GM19438 (cell line): Measurements from ENCODE around the gene TMEM161B.
"Not testable (repeated sequence)": the region's sequence is repeated elsewhere in the genome, so short reads cannot be mapped to it uniquely, and the experiment has no call there.

Experiments used
- ATAC-seq: cut with Tn5 transposase; IDR thresholded peaks from one replicate; pipeline ENCODE4 v1.9.1; 2021; ENCODE audit warnings: low read depth; ENCODE audit not compliant: unreplicated experiment

Gene TMEM161B

DNA sequence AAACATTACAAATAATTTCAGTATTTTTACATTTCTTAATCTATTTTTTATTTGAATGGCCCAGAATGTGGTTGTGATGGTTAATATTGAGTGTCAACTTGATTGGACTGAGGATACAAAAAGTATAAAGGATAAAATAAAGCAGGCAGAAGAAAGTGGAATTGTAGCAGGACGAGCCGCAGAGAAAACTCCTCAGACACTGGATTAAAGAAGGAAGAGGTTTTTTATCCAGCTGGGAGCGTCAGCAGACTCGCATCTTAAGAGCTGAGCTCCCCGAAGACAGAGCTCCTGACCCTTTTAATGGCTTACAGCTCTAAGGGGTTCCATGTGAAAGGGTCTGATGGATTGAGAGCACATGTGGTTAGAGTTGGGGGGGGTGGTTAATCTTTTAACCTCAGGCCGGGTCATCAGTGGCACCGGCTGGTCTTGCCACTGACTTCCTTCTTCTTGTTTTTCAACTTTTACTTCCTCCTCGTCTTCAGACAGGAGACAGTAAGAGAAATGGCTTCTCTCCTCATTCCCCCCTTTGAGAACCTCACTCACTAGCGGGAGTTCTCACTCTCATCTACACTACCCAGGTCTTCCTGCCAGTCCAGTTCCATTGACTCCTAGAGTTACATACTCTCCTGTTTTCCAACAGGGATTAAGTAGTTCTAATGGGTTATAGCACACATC lies 80.0 kb downstream of the TMEM161B start:
- no peak for ATAC-seq

DNA sequence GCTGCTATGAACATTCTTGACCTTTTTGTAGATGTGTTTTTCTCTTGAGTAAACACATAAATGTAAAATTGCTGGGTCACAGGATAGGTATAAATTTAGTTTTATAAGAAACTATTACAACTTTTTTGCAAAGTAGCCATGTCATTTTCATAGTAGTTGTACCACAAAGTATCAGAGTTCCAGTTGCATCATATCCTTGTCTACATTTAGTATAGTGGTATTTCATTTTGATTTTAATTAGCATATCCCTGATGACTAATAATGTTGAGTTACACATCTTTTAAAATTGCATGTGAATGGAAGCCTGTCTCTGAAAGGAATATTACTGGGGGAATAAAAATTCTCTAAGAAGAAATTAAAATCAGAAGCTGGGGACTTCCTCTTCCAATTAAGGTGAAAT lies 85.4 kb downstream of the TMEM161B start:
- no peak for ATAC-seq

DNA sequence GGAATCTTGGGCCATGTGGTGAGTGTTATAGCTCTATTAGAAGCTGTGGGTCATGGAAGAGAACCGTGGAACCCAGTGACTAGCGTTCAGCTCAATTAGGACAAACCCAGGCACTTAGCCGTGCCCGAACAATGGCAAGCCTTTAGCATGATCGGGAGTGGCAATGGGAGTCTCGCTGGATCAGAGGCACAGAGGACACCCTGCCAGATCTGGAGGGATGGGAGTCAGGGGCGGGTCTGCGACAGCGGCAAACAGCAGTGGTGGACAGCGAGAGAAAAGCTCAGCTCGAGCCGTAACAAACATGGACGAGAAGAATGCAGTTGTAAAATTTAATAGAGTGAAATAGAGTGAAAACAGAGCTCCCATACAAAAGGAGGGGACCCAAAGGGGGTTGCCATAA lies 91.2 kb downstream of the TMEM161B start:
- not testable (repeated sequence) for ATAC-seq

DNA sequence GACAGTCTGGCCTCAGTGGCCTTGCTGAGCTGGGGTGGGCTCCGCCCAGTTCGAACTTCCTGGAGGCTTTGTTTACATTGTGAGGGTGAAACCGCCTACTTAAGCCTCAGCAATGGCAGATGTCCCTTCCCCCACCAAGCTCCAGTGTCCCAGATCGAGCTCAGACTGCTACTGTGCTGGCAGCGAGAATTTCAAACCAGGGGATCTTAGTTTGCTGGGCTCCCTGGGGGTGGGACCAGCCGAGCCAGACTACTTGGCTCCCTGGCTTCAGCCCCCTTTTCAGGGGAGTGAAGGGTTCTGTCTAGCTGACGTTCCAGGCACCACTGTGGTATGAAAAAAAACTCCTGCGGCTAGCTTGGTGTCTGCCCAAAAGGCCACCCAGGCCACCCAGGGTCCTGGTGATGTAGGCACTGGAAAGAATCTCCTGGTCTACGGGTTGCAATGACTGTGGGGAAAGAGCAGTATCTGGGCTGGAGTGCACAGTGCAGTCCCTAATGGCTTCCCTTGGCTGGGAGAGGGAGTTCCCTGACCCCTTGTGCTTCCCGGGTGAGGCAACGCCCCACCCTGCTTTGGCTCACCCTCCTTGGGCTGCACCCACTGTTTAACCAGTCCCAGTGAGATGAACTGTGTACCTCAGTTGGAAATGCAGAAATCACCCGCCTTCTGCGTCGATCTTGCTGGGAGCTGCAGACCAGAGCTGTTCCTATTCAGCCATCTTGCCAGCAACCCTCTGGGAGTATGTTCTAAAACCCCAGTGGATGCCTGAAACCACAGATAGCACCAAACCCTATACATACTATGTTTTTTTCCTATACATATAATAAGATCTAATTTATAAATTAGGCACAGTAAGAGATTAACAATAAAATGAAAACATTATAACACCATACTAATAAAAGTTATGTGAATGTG lies 95.5 kb downstream of the TMEM161B start:
- no peak for ATAC-seq

DNA sequence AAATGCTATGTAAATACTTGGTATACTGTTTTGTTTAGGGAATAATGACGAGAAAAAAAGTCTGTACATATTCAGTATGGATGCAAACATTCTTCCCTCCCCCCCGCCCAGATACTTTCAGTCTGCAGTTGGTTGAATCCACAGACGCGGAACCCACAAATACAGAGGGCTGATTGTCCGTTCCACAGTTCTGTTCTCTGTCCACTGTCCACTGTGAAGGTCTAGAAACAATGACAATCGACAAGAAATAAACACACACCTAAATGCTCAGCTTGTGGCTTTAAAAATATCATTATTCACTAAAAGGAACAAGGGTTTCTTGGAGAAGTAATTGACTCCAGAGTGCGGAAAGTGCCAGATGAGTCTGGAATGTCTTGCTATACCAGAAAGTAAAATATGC lies 109.1 kb downstream of the TMEM161B start:
- ATAC-seq: no peak

DNA sequence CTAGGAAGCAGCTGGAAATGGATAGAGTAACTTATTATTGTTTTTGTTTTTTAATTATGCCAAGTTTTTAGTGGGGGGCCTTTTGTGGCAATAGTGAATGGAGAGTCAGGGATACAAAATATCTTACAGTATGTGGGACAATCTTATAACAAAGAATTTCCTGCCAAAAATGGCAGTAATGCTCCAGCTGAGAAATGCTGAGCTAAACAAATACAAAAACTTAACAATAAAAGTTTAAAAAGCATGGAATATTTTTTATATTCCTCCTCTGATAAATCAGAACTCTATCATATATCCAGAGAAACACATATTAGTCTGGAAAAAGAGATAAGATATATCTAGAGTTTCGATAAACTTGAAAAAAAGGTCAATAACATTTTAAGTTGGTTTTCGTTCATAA lies 110.6 kb downstream of the TMEM161B start:
- no peak for ATAC-seq

DNA sequence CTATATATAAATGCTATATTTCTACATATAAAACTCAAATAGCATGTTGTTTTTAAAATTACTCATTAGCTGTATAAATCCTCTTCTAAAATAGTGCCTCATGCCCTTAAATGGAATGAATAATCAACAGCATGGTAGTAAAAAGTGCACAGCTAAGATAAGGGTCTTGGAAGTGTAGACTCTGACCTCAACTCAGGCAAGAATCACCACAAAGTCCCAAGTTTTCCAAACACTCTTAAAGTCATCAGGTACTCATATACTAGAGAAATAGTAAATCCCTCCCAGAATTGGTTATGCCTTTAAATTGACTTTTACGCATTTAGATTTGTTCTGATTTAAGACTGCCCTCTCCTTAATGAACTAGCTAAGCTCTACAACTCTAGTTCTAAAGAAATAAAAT lies 113.8 kb downstream of the TMEM161B start:
- ATAC-seq: no peak

DNA sequence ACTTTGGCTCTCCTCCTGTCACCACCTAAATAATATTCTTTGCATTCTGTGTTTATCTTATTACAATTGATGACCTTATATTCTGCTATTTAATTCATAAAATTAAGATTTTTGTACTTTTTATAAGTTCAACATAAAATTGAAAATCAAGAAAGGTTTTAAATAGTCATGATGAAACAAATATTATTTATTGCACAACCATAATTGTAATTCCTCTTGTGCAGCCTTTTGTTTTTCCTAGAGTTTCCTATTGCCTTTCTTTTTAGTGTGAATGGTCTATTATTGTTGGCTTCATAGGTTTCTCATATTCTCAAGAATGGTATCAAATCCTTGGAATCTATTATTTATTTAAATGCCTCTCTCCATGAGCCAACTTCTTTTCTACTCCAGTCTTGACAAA lies 117.9 kb downstream of the TMEM161B start:
- no peak for ATAC-seq

DNA sequence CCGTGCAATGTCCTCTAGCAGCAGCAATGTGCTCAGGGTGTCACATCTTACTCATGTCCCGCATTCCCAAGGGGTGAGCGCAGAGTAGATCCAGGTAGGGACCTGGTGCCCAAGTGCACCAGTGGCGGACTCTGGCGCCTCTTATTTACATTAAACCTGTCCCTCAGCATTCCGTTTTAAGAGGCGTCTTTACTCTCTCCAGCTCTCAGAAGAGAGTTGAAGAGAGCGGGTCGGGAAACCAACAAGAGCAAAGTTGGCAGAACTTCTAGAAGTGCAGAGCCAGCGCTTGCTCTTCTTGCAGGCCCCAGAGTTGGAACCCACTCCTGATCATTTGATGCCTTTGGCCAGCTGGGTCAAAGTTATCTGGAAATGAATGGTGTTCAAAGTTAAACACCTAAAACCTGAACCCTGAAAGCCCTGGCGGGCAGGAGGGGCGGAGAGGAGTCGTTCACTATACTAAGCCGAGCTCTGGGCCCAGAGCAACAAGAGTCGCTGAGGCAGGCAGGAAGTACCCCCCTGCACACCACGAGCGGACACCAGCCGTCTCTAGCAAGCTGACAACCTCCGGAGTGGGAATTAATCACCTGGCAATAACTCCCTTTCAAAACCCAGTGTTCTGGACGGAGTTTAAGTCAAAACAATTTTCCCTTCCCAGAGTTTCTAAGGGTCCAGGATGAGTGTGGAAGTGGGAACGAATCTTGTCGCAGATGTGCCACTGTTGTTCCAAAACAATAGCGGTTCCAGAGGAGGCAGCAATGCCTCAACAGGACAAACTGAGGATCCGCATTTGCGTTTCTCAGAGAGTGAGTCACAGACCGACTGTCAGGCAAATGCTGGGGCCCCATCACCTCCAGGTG lies 122.8 kb downstream of the TMEM161B start:
- no peak for ATAC-seq

DNA sequence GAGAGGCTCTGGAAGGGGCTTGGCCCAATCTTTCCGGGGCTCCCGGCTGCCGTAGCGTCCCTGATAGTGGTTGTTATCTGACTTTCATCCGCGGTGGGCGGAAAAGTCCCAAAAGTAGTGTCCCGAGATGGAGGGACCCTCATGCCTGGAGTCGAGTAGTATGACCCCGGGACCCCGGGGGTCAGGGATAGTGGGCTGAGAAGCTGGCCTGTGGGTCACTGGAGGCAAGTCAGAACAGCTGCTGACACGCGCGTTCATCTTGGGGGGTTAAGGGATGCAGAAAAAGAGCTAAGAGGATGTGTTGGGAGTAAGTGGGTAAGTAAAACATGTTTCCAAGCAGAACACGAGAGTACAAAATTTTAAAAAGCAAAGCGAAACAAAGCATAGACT lies 123.4 kb downstream of the TMEM161B start:
- ATAC-seq: no peak
